Panc1 (cell line): ENCODE measurements around the gene VARS2. TPM values are rescaled to one million over a fixed set of nuclear protein-coding genes. Genes with fewer than 3 reads are reported as not detected.
"Not testable (repeated sequence)": the region's sequence is repeated elsewhere in the genome, so short reads cannot be mapped to it uniquely, and the experiment has no call there.

Experiments
- ATAC-seq: fragments of 200-7000 bp; cut with Tn5 transposase; 2 replicates; pipeline ENCODE4 v1.9.1; 2020; ENCODE audit warnings: mild to moderate bottlenecking, moderate library complexity
- BruUV-seq: library from RNA; stranded (reverse); fragments of 400-500 nt; replicated peaks from 2 replicates; lab custom pipeline; 2021; lab: Mats Ljungman, UMichigan
- CTCF ChIA-PET: fragments of 300-600 bp; sonication (Branson Sonifier 250); formaldehyde crosslinking; loops from one replicate; lab custom pipeline; 2022; ENCODE audit warnings: antibody characterized with exemption; lab: Charles Lee
- POLR2A ChIA-PET: fragments of 300-600 bp; sonication (Branson Sonifier 250); formaldehyde crosslinking; loops from one replicate; lab custom pipeline; 2022; ENCODE audit warnings: antibody characterized with exemption; lab: Charles Lee
- DNase-seq: peaks from one replicate; pipeline ENCODE4 v3.0.0-alpha.2; 2010; ENCODE audit warnings: low read depth, low spot score
- H3K27ac ChIP-seq: 2 replicates; pipeline ENCODE4 v1.5.1; 2011; ENCODE audit warnings: mild to moderate bottlenecking, low read length, inconsistent platforms
- H3K27me3 ChIP-seq: fragments of 200-500 bp; sonication (Bioruptor generic); 2 replicates; pipeline ENCODE4 v1.6.0; 2014; ENCODE audit warnings: low read length, inconsistent platforms; ENCODE audit not compliant: control insufficient read depth, insufficient read depth
- H3K36me3 ChIP-seq: fragments of 200-500 bp; sonication (Bioruptor generic); 2 replicates; pipeline ENCODE4 v1.5.1; 2014; ENCODE audit warnings: inconsistent platforms, mild to moderate bottlenecking, low read length, moderate library complexity; ENCODE audit not compliant: control insufficient read depth, insufficient read depth
- H3K4me1 ChIP-seq: 2 replicates; pipeline ENCODE4 v1.5.1; 2011; ENCODE audit warnings: inconsistent platforms, mild to moderate bottlenecking, low read length, moderate library complexity; ENCODE audit not compliant: control insufficient read depth, insufficient read depth
- H3K4me3 ChIP-seq, 2 experiments: 2 replicates each; pipeline ENCODE4 v1.5.1; 2011 to 2012; ENCODE audit warnings: low read depth in 2 of 2, low read length in 2 of 2, mild to moderate bottlenecking in 2 of 2, inconsistent platforms in 1 of 2, moderate library complexity in 1 of 2
- H3K9me3 ChIP-seq: fragments of 200-500 bp; sonication (Bioruptor generic); 2 replicates; pipeline ENCODE4 v1.5.1; 2014; ENCODE audit warnings: low read depth, mild to moderate bottlenecking, inconsistent platforms, low read length, moderate library complexity; ENCODE audit not compliant: control insufficient read depth, insufficient read depth
- POLR2AphosphoS5 ChIP-seq: IDR thresholded peaks from 2 replicates; pipeline ENCODE4 v1.6.1; 2012; ENCODE audit warnings: mild to moderate bottlenecking, low read depth, low read length, moderate library complexity
- SIN3A ChIP-seq: IDR thresholded peaks from 2 replicates; pipeline ENCODE4 v1.6.1; 2012; ENCODE audit warnings: low read depth, mild to moderate bottlenecking, low read length, moderate library complexity, borderline replicate concordance; ENCODE audit not compliant: insufficient read depth
- TCF7L2 ChIP-seq: IDR thresholded peaks from 2 replicates; pipeline ENCODE4 v1.6.1; 2011; ENCODE audit warnings: mild to moderate bottlenecking, low read depth, low read length, inconsistent platforms
- in situ Hi-C: cut with HindIII; loops from 2 replicates; pipeline ENCODE4 v1.10.0; 2016; ENCODE audit warnings: low sequenced_read_pairs, low pct_unique_long_range_greater_than_20kb
- intact Hi-C: fragments of 100-400 bp; cut with micrococcal nuclease; formaldehyde crosslinking; loops from one replicate; pipeline ENCODE4 v1.10.0; 2022; ENCODE audit not compliant: unreplicated experiment
- total RNA-seq: library from RNA; stranded (reverse); gene quantifications from one replicate; pipeline ENCODE4 v1.2.1, GENCODE V29; 2021; ENCODE audit not compliant: unreplicated experiment
- TF ChIP-seq, protein P1 (sequence below), 2 experiments: IDR thresholded peaks; 2 replicates each; pipeline ENCODE4 v1.6.1; 2011 to 2012; ENCODE audit warnings: low read depth in 2 of 2, control low read depth in 1 of 2, low read length in 1 of 2, mild to moderate bottlenecking in 1 of 2, moderate library complexity in 1 of 2; ENCODE audit not compliant: insufficient read depth in 1 of 2
- TF ChIP-seq, protein P2 (sequence below): fragments of 450-650 bp; IDR thresholded peaks from 2 replicates; pipeline ENCODE4 v1.5.1; 2017; ENCODE audit warnings: mild to moderate bottlenecking

Gene VARS2
- total RNA-seq, 1 experiment from 2014 or later: 42.7 TPM

DNA sequence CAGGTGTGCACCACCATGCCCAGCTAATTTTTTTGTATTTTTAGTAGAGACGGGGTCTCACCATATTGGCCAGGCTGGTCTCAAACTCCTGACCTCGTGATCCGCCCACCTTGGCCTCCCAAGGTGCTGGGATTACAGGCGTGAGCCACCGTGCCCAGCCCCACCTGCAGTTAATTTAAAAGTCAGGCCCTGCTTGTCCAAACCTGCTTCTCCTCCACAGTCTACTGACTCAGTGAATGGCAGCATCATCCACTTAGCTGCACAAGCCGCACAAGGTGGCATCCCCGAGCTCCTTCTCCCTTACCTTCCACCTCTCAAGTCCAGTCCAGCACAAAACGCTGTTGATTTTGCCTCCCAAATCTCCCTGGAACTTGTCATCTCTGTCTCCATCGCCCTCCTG lies 11.8 kb upstream of the VARS2 start:
- H3K27me3 ChIP-seq, intact Hi-C loops, H3K4me3 ChIP-seq, CTCF ChIA-PET, DNase-seq, H3K27ac ChIP-seq, H3K9me3 ChIP-seq, in situ Hi-C loops, BruUV-seq, ATAC-seq, H3K4me1 ChIP-seq, H3K36me3 ChIP-seq, POLR2A ChIA-PET: not testable (repeated sequence)

DNA sequence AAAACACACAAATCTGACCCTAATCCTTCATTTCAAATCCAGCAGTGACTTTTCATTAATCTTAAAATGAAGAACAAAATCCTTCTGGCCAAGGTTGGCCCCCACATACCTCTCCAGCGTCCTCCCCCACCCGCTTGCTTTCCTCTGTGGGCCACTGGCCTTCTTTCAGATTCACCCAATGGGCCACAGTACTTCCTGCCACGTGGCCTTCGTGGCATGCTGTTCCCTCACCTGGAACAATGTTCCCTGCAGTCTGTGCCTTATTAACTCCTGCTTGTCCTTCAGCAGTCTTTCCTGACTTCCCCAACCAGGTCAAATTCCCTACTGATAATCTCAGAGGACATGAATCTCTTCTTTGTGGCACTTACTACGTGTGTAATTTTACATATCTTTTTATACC lies 11.3 kb upstream of the VARS2 start:
- DNase-seq: no peak
- H3K4me1 ChIP-seq: no peaks in the 10 kb centered on the region
- BruUV-seq: no TSS peak
- H3K4me3 ChIP-seq: no peak overlapping the region
- TF ChIP-seq SIN3A: no peak
- TF ChIP-seq, protein P1, sequence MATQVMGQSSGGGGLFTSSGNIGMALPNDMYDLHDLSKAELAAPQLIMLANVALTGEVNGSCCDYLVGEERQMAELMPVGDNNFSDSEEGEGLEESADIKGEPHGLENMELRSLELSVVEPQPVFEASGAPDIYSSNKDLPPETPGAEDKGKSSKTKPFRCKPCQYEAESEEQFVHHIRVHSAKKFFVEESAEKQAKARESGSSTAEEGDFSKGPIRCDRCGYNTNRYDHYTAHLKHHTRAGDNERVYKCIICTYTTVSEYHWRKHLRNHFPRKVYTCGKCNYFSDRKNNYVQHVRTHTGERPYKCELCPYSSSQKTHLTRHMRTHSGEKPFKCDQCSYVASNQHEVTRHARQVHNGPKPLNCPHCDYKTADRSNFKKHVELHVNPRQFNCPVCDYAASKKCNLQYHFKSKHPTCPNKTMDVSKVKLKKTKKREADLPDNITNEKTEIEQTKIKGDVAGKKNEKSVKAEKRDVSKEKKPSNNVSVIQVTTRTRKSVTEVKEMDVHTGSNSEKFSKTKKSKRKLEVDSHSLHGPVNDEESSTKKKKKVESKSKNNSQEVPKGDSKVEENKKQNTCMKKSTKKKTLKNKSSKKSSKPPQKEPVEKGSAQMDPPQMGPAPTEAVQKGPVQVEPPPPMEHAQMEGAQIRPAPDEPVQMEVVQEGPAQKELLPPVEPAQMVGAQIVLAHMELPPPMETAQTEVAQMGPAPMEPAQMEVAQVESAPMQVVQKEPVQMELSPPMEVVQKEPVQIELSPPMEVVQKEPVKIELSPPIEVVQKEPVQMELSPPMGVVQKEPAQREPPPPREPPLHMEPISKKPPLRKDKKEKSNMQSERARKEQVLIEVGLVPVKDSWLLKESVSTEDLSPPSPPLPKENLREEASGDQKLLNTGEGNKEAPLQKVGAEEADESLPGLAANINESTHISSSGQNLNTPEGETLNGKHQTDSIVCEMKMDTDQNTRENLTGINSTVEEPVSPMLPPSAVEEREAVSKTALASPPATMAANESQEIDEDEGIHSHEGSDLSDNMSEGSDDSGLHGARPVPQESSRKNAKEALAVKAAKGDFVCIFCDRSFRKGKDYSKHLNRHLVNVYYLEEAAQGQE (IDR thresholded peaks at IDR 0.05; ENCODE audit: insufficient read depth in 1 of 2, low read depth in 2 of 2, low read length in 1 of 2): no peak
- TF ChIP-seq TCF7L2: no peak
- TF ChIP-seq, protein P2, sequence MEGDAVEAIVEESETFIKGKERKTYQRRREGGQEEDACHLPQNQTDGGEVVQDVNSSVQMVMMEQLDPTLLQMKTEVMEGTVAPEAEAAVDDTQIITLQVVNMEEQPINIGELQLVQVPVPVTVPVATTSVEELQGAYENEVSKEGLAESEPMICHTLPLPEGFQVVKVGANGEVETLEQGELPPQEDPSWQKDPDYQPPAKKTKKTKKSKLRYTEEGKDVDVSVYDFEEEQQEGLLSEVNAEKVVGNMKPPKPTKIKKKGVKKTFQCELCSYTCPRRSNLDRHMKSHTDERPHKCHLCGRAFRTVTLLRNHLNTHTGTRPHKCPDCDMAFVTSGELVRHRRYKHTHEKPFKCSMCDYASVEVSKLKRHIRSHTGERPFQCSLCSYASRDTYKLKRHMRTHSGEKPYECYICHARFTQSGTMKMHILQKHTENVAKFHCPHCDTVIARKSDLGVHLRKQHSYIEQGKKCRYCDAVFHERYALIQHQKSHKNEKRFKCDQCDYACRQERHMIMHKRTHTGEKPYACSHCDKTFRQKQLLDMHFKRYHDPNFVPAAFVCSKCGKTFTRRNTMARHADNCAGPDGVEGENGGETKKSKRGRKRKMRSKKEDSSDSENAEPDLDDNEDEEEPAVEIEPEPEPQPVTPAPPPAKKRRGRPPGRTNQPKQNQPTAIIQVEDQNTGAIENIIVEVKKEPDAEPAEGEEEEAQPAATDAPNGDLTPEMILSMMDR: no peak
- no peak for TF ChIP-seq POLR2AphosphoS5
- no peaks in the 10 kb centered on the region for H3K27me3 ChIP-seq
- intact Hi-C loops (no loop called here), in situ Hi-C loops (no loop called here)
- ChIA-PET POLR2A (no interaction called here), CTCF (no interaction called here)
- no peak overlapping the region for H3K27ac ChIP-seq
- ATAC-seq: no peak
- no peaks in the 10 kb centered on the region for H3K9me3 ChIP-seq
- no peaks in the 10 kb centered on the region for H3K36me3 ChIP-seq

DNA sequence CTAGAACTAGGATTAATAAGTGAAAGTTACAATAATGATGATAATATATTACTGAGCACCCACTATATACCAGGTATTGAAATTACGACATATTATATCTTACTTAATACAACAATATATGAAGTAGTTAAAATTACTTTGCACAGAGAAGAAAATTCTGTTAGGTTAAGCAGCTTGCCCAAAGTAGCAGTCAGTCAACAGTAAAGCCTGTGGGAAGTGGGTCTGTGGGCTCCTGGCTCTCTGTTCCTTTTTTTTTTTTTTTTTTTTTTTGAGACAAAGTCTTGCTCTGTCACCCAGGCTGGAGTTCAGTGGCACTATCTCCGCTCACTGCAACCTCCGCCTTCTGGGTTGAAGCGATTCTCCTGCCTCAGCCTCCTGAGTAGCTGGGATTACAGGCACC lies 10.8 kb upstream of the VARS2 start:
- Histone ChIP-seq H3K9me3 (no peaks in the 10 kb centered on the region), H3K36me3 (no peaks in the 10 kb centered on the region), H3K27me3 (no peaks in the 10 kb centered on the region), H3K4me3 (no peak overlapping the region), H3K27ac (no peak overlapping the region), H3K4me1 (no peaks in the 10 kb centered on the region)
- TF ChIP-seq, protein P1 (IDR thresholded peaks at IDR 0.05; ENCODE audit: insufficient read depth in 1 of 2, low read depth in 2 of 2, low read length in 1 of 2): no peak
- TF ChIP-seq POLR2AphosphoS5: no peak
- TF ChIP-seq SIN3A: no peak
- no peak for TF ChIP-seq TCF7L2
- TF ChIP-seq, protein P2: no peak
- in situ Hi-C loops (no loop called here), intact Hi-C loops (no loop called here)
- BruUV-seq: no TSS peak
- ChIA-PET POLR2A (no interaction called here), CTCF (no interaction called here)
- ATAC-seq (no peak), DNase-seq (no peak)
